ENCODE measurements around the gene SLC39A13.

Gene SLC39A13

DNA sequence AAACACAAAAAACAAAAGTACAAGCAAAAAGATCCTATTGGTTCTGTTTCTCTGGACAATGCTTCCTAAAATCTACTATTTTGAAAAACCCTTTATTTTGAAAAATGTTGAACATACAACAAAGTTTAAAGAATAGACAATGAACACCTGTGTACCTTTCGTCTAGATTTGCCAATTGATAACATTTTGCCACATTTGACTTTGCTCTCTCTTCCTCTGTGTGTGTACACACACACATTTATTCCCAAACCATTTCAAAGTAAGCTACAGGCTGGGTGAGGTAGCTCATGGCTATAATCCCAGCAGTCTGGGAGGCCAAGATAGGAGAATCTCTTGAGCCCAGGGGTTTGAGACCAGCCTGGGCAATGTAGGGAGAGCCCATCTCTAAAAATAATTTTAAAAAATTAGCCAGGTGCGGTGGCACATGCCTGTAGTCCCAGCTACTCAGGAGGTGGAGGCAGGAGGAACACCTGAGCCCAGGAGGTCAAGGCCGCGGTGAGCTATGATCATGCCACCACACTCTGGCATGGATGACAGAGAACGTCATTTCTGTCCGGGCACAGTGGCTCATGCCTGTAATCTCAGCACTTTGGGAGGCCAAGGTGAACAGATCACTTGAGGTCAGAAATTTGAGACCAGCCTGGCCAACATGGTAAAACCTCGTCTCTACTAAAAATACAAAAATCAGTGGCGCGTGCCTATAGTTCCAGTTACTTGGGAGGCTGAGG lies 23.1 kb downstream of the SLC39A13 start:
- Histone ChIP-seq H4K8ac (ENCODE audit: low read depth, low read length) (no peak overlapping the region), H4K91ac (ENCODE audit: low read depth, low read length) (no peak overlapping the region), H3K9me3 (ENCODE audit: insufficient read depth, low read depth, low read length) (no peaks in the 10 kb centered on the region), H3K27me3 (ENCODE audit: insufficient read depth, low read length) (no peaks in the 10 kb centered on the region), H3K79me1 (ENCODE audit: low read length) (no peaks in the 10 kb centered on the region), H2BK5ac (ENCODE audit: low read depth, low read length, poor library complexity) (no peak overlapping the region), H2BK120ac (ENCODE audit: insufficient read depth, low read length, poor library complexity) (no peak overlapping the region), H4K12ac (ENCODE audit: low read depth, low read length) (no peak overlapping the region), H3K4me2 (ENCODE audit: low read length) (no peak overlapping the region), H3K79me2 (ENCODE audit: control insufficient read depth, insufficient read depth, low read length, poor library complexity) (no peaks in the 10 kb centered on the region), H2AFZ (ENCODE audit: insufficient read depth, low read length, poor library complexity) (no peak overlapping the region), H3K4ac (ENCODE audit: low read depth, low read length) (no peak overlapping the region), H3K23ac (ENCODE audit: low read length) (no peak overlapping the region), H3K14ac (ENCODE audit: low read length) (no peak overlapping the region), H3K36me3 (ENCODE audit: control insufficient read depth in 1 of 2, insufficient read depth in 2 of 2, low read length in 2 of 2) (no peaks in the 10 kb centered on the region), H2BK12ac (ENCODE audit: low read length) (no peak overlapping the region), H3K27ac (ENCODE audit: low read depth, low read length) (no peak overlapping the region), H3K4me3 (ENCODE audit: low read depth, low read length) (no peak overlapping the region), H3K4me1 (ENCODE audit: control insufficient read depth in 1 of 2, insufficient read depth in 2 of 2, low read length in 2 of 2) (no peaks in the 10 kb centered on the region), H2AK5ac (ENCODE audit: low read length) (no peak overlapping the region), H3K18ac (ENCODE audit: low read length) (no peak overlapping the region), H3K9ac (ENCODE audit: low read length) (no peak overlapping the region)
- WGBS (ENCODE audit: extremely low coverage, insufficient coverage, insufficient read length) = no CpG with 5 or more reads among the region's 9 CpGs
- DNase-seq = no peak

DNA sequence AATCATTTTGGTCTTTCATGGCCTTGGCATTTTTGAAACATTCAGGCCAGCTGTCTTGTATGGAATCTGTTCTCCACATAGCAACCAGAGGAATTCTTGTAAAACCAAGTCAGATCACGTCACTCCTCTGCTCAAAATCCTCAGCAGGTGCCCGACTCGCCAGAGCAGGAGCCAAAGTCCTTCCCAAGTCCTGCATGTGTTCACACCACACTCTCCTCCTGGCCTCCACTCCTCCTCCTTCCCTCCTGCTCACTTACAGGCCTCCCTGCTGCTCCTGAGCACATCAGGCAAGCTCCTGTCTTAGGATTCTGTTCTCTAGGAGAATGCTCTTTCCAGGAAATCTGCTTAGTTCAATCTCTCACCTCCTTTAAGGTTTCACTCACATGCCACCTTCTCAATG lies 24.8 kb downstream of the SLC39A13 start:
- Histone ChIP-seq H3K14ac (ENCODE audit: low read length) (no peak overlapping the region), H3K23ac (ENCODE audit: low read length) (no peak overlapping the region), H2BK120ac (ENCODE audit: insufficient read depth, low read length, poor library complexity) (no peak overlapping the region), H2AK5ac (ENCODE audit: low read length) (no peak overlapping the region), H3K4me3 (ENCODE audit: low read depth, low read length) (no peak overlapping the region), H4K91ac (ENCODE audit: low read depth, low read length) (no peak overlapping the region), H4K8ac (ENCODE audit: low read depth, low read length) (no peak overlapping the region), H3K27me3 (ENCODE audit: insufficient read depth, low read length) (no peaks in the 10 kb centered on the region), H2BK5ac (ENCODE audit: low read depth, low read length, poor library complexity) (no peak overlapping the region), H3K4me2 (ENCODE audit: low read length) (no peak overlapping the region), H3K4me1 (ENCODE audit: control insufficient read depth in 1 of 2, insufficient read depth in 2 of 2, low read length in 2 of 2) (no peaks in the 10 kb centered on the region), H3K4ac (ENCODE audit: low read depth, low read length) (no peak overlapping the region), H3K9me3 (ENCODE audit: insufficient read depth, low read depth, low read length) (no peaks in the 10 kb centered on the region), H2BK12ac (ENCODE audit: low read length) (no peak overlapping the region), H3K18ac (ENCODE audit: low read length) (no peak overlapping the region), H2AFZ (ENCODE audit: insufficient read depth, low read length, poor library complexity) (no peak overlapping the region), H3K27ac (ENCODE audit: low read depth, low read length) (no peak overlapping the region), H3K79me1 (ENCODE audit: low read length) (no peaks in the 10 kb centered on the region), H4K12ac (ENCODE audit: low read depth, low read length) (no peak overlapping the region), H3K9ac (ENCODE audit: low read length) (no peak overlapping the region), H3K36me3 (ENCODE audit: control insufficient read depth in 1 of 2, insufficient read depth in 2 of 2, low read length in 2 of 2) (no peaks in the 10 kb centered on the region), H3K79me2 (ENCODE audit: control insufficient read depth, insufficient read depth, low read length, poor library complexity) (no peaks in the 10 kb centered on the region)
- WGBS (ENCODE audit: extremely low coverage, insufficient coverage, insufficient read length) = no CpG with 5 or more reads among the region's 3 CpGs
- no peak for DNase-seq

DNA sequence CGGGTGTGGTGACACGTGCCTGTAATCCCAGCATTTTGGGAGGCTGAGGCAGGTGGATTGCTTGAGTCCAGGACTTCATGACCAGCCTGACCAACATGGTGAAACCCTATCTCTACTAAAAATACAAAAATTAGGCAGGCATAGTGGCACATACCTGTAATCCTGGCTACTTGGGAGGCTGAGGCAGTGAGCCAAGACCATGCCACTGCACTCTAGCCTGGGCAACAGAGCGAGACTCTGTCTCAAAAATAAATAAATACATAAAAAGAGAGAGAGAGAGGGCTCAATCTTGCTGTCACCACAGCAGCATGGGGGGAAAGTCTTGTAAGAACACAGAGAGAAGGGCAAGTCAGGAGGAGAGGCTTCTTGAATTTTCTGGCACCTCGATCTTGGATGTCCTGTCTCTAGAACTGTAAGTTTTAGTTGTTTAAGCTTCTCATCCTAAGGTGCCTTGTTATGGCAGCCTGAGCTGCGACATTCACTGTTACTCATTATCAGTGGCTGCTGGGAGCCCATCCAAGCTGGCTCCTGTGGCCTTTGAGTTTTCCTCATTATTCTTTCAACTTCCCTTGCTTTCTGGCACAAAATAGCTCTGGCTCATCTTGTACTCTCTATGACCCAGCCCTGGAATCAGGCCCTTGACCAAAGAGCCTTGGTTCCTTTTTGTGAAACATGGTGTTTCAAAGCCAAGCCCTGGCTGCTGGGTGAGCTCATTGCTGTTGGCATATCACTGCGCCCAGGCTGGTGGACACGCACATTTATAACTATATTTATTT lies 25.8 kb downstream of the SLC39A13 start:
- H4K8ac ChIP-seq (ENCODE audit: low read depth, low read length) = no peak overlapping the region
- DNase-seq = no peak
- no peak overlapping the region for H3K4me2 ChIP-seq (ENCODE audit: low read length)
- H2AFZ ChIP-seq (ENCODE audit: insufficient read depth, low read length, poor library complexity) = no peak overlapping the region
- H3K4ac ChIP-seq (ENCODE audit: low read depth, low read length) = no peak overlapping the region
- H3K4me3 ChIP-seq (ENCODE audit: low read depth, low read length) = no peak overlapping the region
- no peak overlapping the region for H3K14ac ChIP-seq (ENCODE audit: low read length)
- no peak overlapping the region for H3K27ac ChIP-seq (ENCODE audit: low read depth, low read length)
- WGBS (ENCODE audit: extremely low coverage, insufficient coverage, insufficient read length) = no CpG with 5 or more reads among the region's 7 CpGs
- H2BK12ac ChIP-seq (ENCODE audit: low read length) = no peak overlapping the region
- H4K12ac ChIP-seq (ENCODE audit: low read depth, low read length) = no peak overlapping the region
- no peak overlapping the region for H4K91ac ChIP-seq (ENCODE audit: low read depth, low read length)
- no peaks in the 10 kb centered on the region for H3K36me3 ChIP-seq (ENCODE audit: control insufficient read depth in 1 of 2, insufficient read depth in 2 of 2, low read length in 2 of 2)
- no peaks in the 10 kb centered on the region for H3K79me1 ChIP-seq (ENCODE audit: low read length)
- no peak overlapping the region for H2BK5ac ChIP-seq (ENCODE audit: low read depth, low read length, poor library complexity)
- H3K9me3 ChIP-seq (ENCODE audit: insufficient read depth, low read depth, low read length) = no peaks in the 10 kb centered on the region
- no peak overlapping the region for H3K9ac ChIP-seq (ENCODE audit: low read length)
- H3K18ac ChIP-seq (ENCODE audit: low read length) = no peak overlapping the region
- H3K23ac ChIP-seq (ENCODE audit: low read length) = no peak overlapping the region
- H2BK120ac ChIP-seq (ENCODE audit: insufficient read depth, low read length, poor library complexity) = no peak overlapping the region
- H2AK5ac ChIP-seq (ENCODE audit: low read length) = no peak overlapping the region
- no peaks in the 10 kb centered on the region for H3K27me3 ChIP-seq (ENCODE audit: insufficient read depth, low read length)
- no peaks in the 10 kb centered on the region for H3K4me1 ChIP-seq (ENCODE audit: control insufficient read depth in 1 of 2, insufficient read depth in 2 of 2, low read length in 2 of 2)
- no peaks in the 10 kb centered on the region for H3K79me2 ChIP-seq (ENCODE audit: control insufficient read depth, insufficient read depth, low read length, poor library complexity)

DNA sequence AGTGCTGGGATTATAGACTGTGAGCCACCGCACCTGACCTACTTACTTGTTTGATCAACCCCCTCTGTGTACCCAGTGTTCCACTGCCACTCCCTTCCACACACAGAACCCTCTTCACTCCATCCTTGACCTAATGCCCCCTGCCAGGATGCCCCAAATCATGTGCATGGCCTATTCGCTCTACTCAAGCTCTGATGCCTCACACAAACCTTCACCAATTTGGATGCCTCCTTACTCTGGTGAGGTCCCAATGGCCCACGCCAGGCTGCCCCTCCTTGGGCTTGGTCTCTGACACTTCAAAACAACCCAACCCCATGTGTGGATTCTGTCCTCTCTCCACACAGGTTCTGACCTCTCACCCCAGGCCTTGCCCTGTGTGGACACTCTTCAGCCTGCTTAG lies 27.3 kb downstream of the SLC39A13 start:
- no peak for DNase-seq
- Histone ChIP-seq H3K9me3 (ENCODE audit: insufficient read depth, low read depth, low read length) (no peaks in the 10 kb centered on the region), H3K36me3 (ENCODE audit: control insufficient read depth in 1 of 2, insufficient read depth in 2 of 2, low read length in 2 of 2) (no peaks in the 10 kb centered on the region), H4K8ac (ENCODE audit: low read depth, low read length) (no peak overlapping the region), H4K91ac (ENCODE audit: low read depth, low read length) (no peak overlapping the region), H3K23ac (ENCODE audit: low read length) (no peak overlapping the region), H2BK120ac (ENCODE audit: insufficient read depth, low read length, poor library complexity) (no peak overlapping the region), H3K14ac (ENCODE audit: low read length) (no peak overlapping the region), H3K9ac (ENCODE audit: low read length) (no peak overlapping the region), H2BK5ac (ENCODE audit: low read depth, low read length, poor library complexity) (no peak overlapping the region), H3K79me2 (ENCODE audit: control insufficient read depth, insufficient read depth, low read length, poor library complexity) (no peaks in the 10 kb centered on the region), H4K12ac (ENCODE audit: low read depth, low read length) (no peak overlapping the region), H3K27ac (ENCODE audit: low read depth, low read length) (no peak overlapping the region), H2AK5ac (ENCODE audit: low read length) (no peak overlapping the region), H2AFZ (ENCODE audit: insufficient read depth, low read length, poor library complexity) (no peak overlapping the region), H3K79me1 (ENCODE audit: low read length) (no peaks in the 10 kb centered on the region), H3K4ac (ENCODE audit: low read depth, low read length) (no peak overlapping the region), H3K4me1 (ENCODE audit: control insufficient read depth in 1 of 2, insufficient read depth in 2 of 2, low read length in 2 of 2) (no peaks in the 10 kb centered on the region), H3K4me3 (ENCODE audit: low read depth, low read length) (peak overlapping the region; percentile 34), H3K18ac (ENCODE audit: low read length) (no peak overlapping the region), H3K4me2 (ENCODE audit: low read length) (no peak overlapping the region), H2BK12ac (ENCODE audit: low read length) (no peak overlapping the region), H3K27me3 (ENCODE audit: insufficient read depth, low read length) (no peaks in the 10 kb centered on the region)
- no CpG with 5 or more reads among the region's 3 CpGs for WGBS (ENCODE audit: extremely low coverage, insufficient coverage, insufficient read length)

Data from trophoblast cell (in vitro differentiated cells and primary cell).